Thymus (tissue), 14 donors: ENCODE measurements around the gene CD82. TPM values are rescaled to one million over a fixed set of nuclear protein-coding genes. Genes with fewer than 3 reads are reported as not detected.

Experiments
- DNase-seq, 9 donors: peaks; one replicate each; pipeline ENCODE4 v3.0.0-alpha.2; 2013; ENCODE audit warnings: low spot score in 9 of 9, low read depth in 6 of 9, missing footprints in 1 of 9
- H3K27ac ChIP-seq, 2 donors: one replicate each; pipeline ENCODE4 v1.5.1; 2013; ENCODE audit warnings: control low read depth in 1 of 2, low read depth in 1 of 2, low read length in 1 of 2, mild to moderate bottlenecking in 1 of 2, moderate library complexity in 1 of 2
- H3K27me3 ChIP-seq, 2 donors: one replicate each; pipeline ENCODE4 v1.5.1; 2013; ENCODE audit warnings: low read length in 1 of 2; ENCODE audit not compliant: control insufficient read depth in 2 of 2, insufficient read depth in 1 of 2
- H3K36me3 ChIP-seq, 2 donors: one replicate each; pipeline ENCODE4 v1.5.1; 2013; ENCODE audit warnings: low read length in 1 of 2, mild to moderate bottlenecking in 1 of 2, moderate library complexity in 1 of 2; ENCODE audit not compliant: control insufficient read depth in 2 of 2, insufficient read depth in 2 of 2
- H3K4me1 ChIP-seq, 2 donors: one replicate each; pipeline ENCODE4 v1.5.1; 2013; ENCODE audit warnings: low read length in 2 of 2; ENCODE audit not compliant: control insufficient read depth in 2 of 2, insufficient read depth in 2 of 2
- H3K4me3 ChIP-seq, 2 donors: one replicate each; pipeline ENCODE4 v1.5.1; 2013; ENCODE audit warnings: low read length in 2 of 2, control low read depth in 1 of 2, mild to moderate bottlenecking in 1 of 2
- H3K9me3 ChIP-seq, 2 donors: one replicate each; pipeline ENCODE4 v1.5.1; 2013; ENCODE audit warnings: low read length in 1 of 2, mild to moderate bottlenecking in 1 of 2; ENCODE audit not compliant: control insufficient read depth in 2 of 2, insufficient read depth in 1 of 2
- whole genome bisulfite sequencing: extraction: QIAGEN DNeasy Blood & Tissue Kit; methylation state at CpG from one replicate; pipeline ENCODE4 v1.1.7; 2013; 5-methylcytosine and 5-hydroxymethylcytosine counted together
- long read RNA-seq, 10 donors: transcript quantifications; one replicate each; lab custom pipeline, GENCODE V29; 2026
- polyA plus RNA-seq: library from polyadenylated mRNA; stranded (reverse); fragments of 200-250 nt; gene quantifications from one replicate; pipeline ENCODE4 v1.2.3, GENCODE V29; 2013
- total RNA-seq: library from RNA; stranded (reverse); fragments of 120-200 nt; gene quantifications from one replicate; pipeline ENCODE4 v1.2.4, GENCODE V29; 2013
- donor health status: healthy.

Gene CD82
- 34.8 TPM for total RNA-seq
- 34.9 TPM for polyA plus RNA-seq
- long read RNA-seq, donor 1, transcript CD82-201 (10 exons, 2,289 nt): major isoform, 6 of 6 reads
- long read RNA-seq, donor 1, partial matches to known transcripts: 0 of 6 reads
- long read RNA-seq, donor 1, other reads (novel, unspliced or antisense): 0 of 6 reads
- long read RNA-seq, donor 2: 0 reads
- long read RNA-seq, donor 3, transcript CD82-201 (10 exons, 2,289 nt): major isoform, 36 of 42 reads
- long read RNA-seq, donor 3, partial matches to known transcripts: 0 of 42 reads
- long read RNA-seq, donor 3, other reads (novel, unspliced or antisense): 5 of 42 reads
- long read RNA-seq, donor 4, transcript CD82-201 (10 exons, 2,289 nt): major isoform, 15 of 15 reads
- long read RNA-seq, donor 4, partial matches to known transcripts: 0 of 15 reads
- long read RNA-seq, donor 4, other reads (novel, unspliced or antisense): 0 of 15 reads
- long read RNA-seq, donor 5, transcript CD82-201 (10 exons, 2,289 nt): major isoform, 26 of 93 reads
- long read RNA-seq, donor 5, partial matches to known transcripts: 66 of 93 reads
- long read RNA-seq, donor 5, other reads (novel, unspliced or antisense): 0 of 93 reads
- long read RNA-seq, donor 6, transcript CD82-201 (10 exons, 2,289 nt): major isoform, 31 of 37 reads
- long read RNA-seq, donor 6, partial matches to known transcripts: 0 of 37 reads
- long read RNA-seq, donor 6, other reads (novel, unspliced or antisense): 5 of 37 reads
- long read RNA-seq, donor 7, transcript CD82-201 (10 exons, 2,289 nt): major isoform, 10 of 17 reads
- long read RNA-seq, donor 7, partial matches to known transcripts: 0 of 17 reads
- long read RNA-seq, donor 7, other reads (novel, unspliced or antisense): 7 of 17 reads
- long read RNA-seq, donor 8, transcript CD82-201 (10 exons, 2,289 nt): major isoform, 9 of 10 reads
- long read RNA-seq, donor 8, partial matches to known transcripts: 0 of 10 reads
- long read RNA-seq, donor 8, other reads (novel, unspliced or antisense): 0 of 10 reads
- long read RNA-seq, donor 9, transcript CD82-201 (10 exons, 2,289 nt): major isoform, 13 of 18 reads
- long read RNA-seq, donor 9, partial matches to known transcripts: 0 of 18 reads
- long read RNA-seq, donor 9, other reads (novel, unspliced or antisense): 5 of 18 reads
- long read RNA-seq, donor 10, transcript CD82-201 (10 exons, 2,289 nt): major isoform, 24 of 24 reads
- long read RNA-seq, donor 10, partial matches to known transcripts: 0 of 24 reads
- long read RNA-seq, donor 10, other reads (novel, unspliced or antisense): 0 of 24 reads

GRCh38 chr11:44565211-44565952 lies at the start of gene CD82:
TSS of gene CD82 (plus strand) at chr11:44565663. CDS start at chr11:44594663, 29,000 bp downstream.
- Histone ChIP-seq H3K4me3 (peak within 1 kb of the TSS; percentile 65 to 95), H3K27me3 (no peaks in the 10 kb centered on the region), H3K27ac (peak within 1 kb of the TSS; percentile 80 to 90), H3K4me1 (peaks cover 37 to 59% of the 10 kb centered on the region in 2 donors), H3K36me3 (no peaks in the 10 kb centered on the region), H3K9me3 (no peaks in the 10 kb centered on the region)
- under 1% methylated on average over 64 of the region's 64 CpGs for whole genome bisulfite sequencing
- DNase-seq: peak in 8 of 9 donors; percentile 76 to 96 (median 95)

- Histone ChIP-seq H3K27me3 (peaks cover 4 to 46% of the 10 kb centered on the region in 2 donors), H3K36me3 (no peaks in the 10 kb centered on the region), H3K4me1 (no peaks in the 10 kb centered on the region), H3K27ac (no peak overlapping the region), H3K9me3 (no peaks in the 10 kb centered on the region), H3K4me3 (no peak overlapping the region)
- no peak for DNase-seq
- 87% methylated on average over 5 of the region's 5 CpGs for WGBS
These were observed 48.6 kb upstream of the CD82 start for GRCh38 chr11:44516688-44517507.

GRCh38 chr11:44517541-44517940 lies 47.9 kb upstream of the CD82 start:
- DNase-seq: no peak
- 81% methylated on average over 2 of the region's 2 CpGs for WGBS
- Histone ChIP-seq H3K9me3 (no peaks in the 10 kb centered on the region), H3K36me3 (no peaks in the 10 kb centered on the region), H3K4me3 (no peak overlapping the region), H3K27ac (no peak overlapping the region), H3K27me3 (peaks cover 4 to 46% of the 10 kb centered on the region in 2 donors), H3K4me1 (no peaks in the 10 kb centered on the region)

GRCh38 chr11:44518968-44519550 lies 46.4 kb upstream of the CD82 start:
- no peaks in the 10 kb centered on the region for H3K36me3 ChIP-seq
- peaks cover 4 to 46% of the 10 kb centered on the region in 2 donors for H3K27me3 ChIP-seq
- no peak overlapping the region for H3K4me3 ChIP-seq
- WGBS: 75% methylated on average over 4 of the region's 4 CpGs
- no peak overlapping the region for H3K27ac ChIP-seq
- peaks cover 0 to 1% of the 10 kb centered on the region in 2 donors for H3K9me3 ChIP-seq
- DNase-seq: no peak
- H3K4me1 ChIP-seq: no peaks in the 10 kb centered on the region

- Histone ChIP-seq H3K27ac (no peak overlapping the region), H3K36me3 (no peaks in the 10 kb centered on the region), H3K4me3 (no peak overlapping the region), H3K27me3 (peaks cover 4 to 46% of the 10 kb centered on the region in 2 donors), H3K4me1 (no peaks in the 10 kb centered on the region), H3K9me3 (peaks cover 0 to 1% of the 10 kb centered on the region in 2 donors)
- DNase-seq: no peak
- WGBS: 62% methylated on average over 43 of the region's 43 CpGs
These were observed 45.3 kb upstream of the CD82 start for GRCh38 chr11:44519989-44520737.

GRCh38 chr11:44521148-44521547 lies 44.3 kb upstream of the CD82 start:
- 100% methylated on average over 2 of the region's 2 CpGs for WGBS

GRCh38 chr11:44522294-44522693 lies 43.2 kb upstream of the CD82 start:
- peaks cover 0 to 1% of the 10 kb centered on the region in 2 donors for H3K9me3 ChIP-seq

More at GRCh38 chr11:44521148-44521547, 44.3 kb upstream of the CD82 start:
- DNase-seq: no peak
- Histone ChIP-seq H3K27ac (no peak overlapping the region), H3K4me3 (no peak overlapping the region), H3K9me3 (peaks cover 0 to 1% of the 10 kb centered on the region in 2 donors), H3K4me1 (no peaks in the 10 kb centered on the region), H3K27me3 (peaks cover 4 to 46% of the 10 kb centered on the region in 2 donors), H3K36me3 (no peaks in the 10 kb centered on the region)

More at GRCh38 chr11:44522294-44522693, 43.2 kb upstream of the CD82 start:
- Histone ChIP-seq H3K4me1 (no peaks in the 10 kb centered on the region), H3K4me3 (no peak overlapping the region), H3K27me3 (peaks cover 4 to 47% of the 10 kb centered on the region in 2 donors), H3K36me3 (no peaks in the 10 kb centered on the region), H3K27ac (no peak overlapping the region)
- no peak for DNase-seq
- WGBS: 61% methylated on average over 2 of the region's 2 CpGs
